Caco-2 (cell line): Measurements from ENCODE around the gene AGPAT3. TPM values are rescaled to one million over a fixed set of nuclear protein-coding genes. Genes with fewer than 3 reads are reported as not detected.

Experiments used
- Bru-seq: library from RNA; stranded (reverse); fragments of 400-500 nt; gene quantifications from one replicate; lab custom pipeline; 2021; lab: Mats Ljungman, UMichigan
- BruChase-seq, 2 experiments: library from RNA; stranded (reverse); fragments of 400-500 nt; gene quantifications; one replicate each; lab custom pipeline; 2021; lab: Mats Ljungman, UMichigan
- BruUV-seq: library from RNA; stranded (reverse); fragments of 400-500 nt; replicated peaks from 2 replicates; lab custom pipeline; 2021; lab: Mats Ljungman, UMichigan
- CTCF ChIA-PET: fragments of 300-600 bp; sonication (Branson Sonifier 250); formaldehyde crosslinking; loops from one replicate; lab custom pipeline; 2022; ENCODE audit warnings: antibody characterized with exemption; lab: Charles Lee
- POLR2A ChIA-PET: fragments of 300-600 bp; sonication (Branson Sonifier 250); formaldehyde crosslinking; loops from one replicate; lab custom pipeline; 2022; ENCODE audit warnings: antibody characterized with exemption; lab: Charles Lee
- DNase-seq, 2 experiments: peaks; one replicate each; pipeline versions ENCODE4 v3.0.0 to v3.0.0-alpha.2; 2020 to 2022
- H3K27me3 ChIP-seq: replicated peaks from 2 replicates; pipeline ENCODE4 v1.6.0; 2011; ENCODE audit warnings: low read length; ENCODE audit not compliant: control insufficient read depth, insufficient read depth
- H3K36me3 ChIP-seq: 2 replicates; pipeline ENCODE4 v1.5.1; 2011; ENCODE audit warnings: low read length; ENCODE audit not compliant: control insufficient read depth, insufficient read depth
- H3K4me1 ChIP-seq: fragments of 250-450 bp; sonication (Bioruptor Pico); 2 replicates; pipeline ENCODE4 v1.5.1; 2020; ENCODE audit warnings: mild to moderate bottlenecking
- H3K4me3 ChIP-seq: 2 replicates; pipeline ENCODE4 v1.5.1; 2011; ENCODE audit warnings: low read depth, mild to moderate bottlenecking, control low read depth, low read length
- H3K9me3 ChIP-seq: fragments of 250-450 bp; sonication (Bioruptor Pico); 2 replicates; pipeline ENCODE4 v1.5.1; 2020; ENCODE audit warnings: mild to moderate bottlenecking, moderate library complexity
- H3K27ac Mint-ChIP-seq: one replicate; pipeline ENCODE4 v1.8.0; 2022; ENCODE audit warnings: mixed read lengths; ENCODE audit not compliant: unreplicated experiment
- H3K27me3 Mint-ChIP-seq: one replicate; pipeline ENCODE4 v1.8.0; 2022; ENCODE audit warnings: mixed read lengths; ENCODE audit not compliant: insufficient read depth, unreplicated experiment
- H3K36me3 Mint-ChIP-seq: one replicate; pipeline ENCODE4 v1.8.0; 2022; ENCODE audit warnings: mild to moderate bottlenecking, mixed read lengths; ENCODE audit not compliant: insufficient read depth, unreplicated experiment
- H3K4me1 Mint-ChIP-seq: one replicate; pipeline ENCODE4 v1.8.0; 2022; ENCODE audit warnings: low read depth, mixed read lengths; ENCODE audit not compliant: unreplicated experiment
- H3K4me3 Mint-ChIP-seq: one replicate; pipeline ENCODE4 v1.8.0; 2022; ENCODE audit warnings: mild to moderate bottlenecking, moderate library complexity, mixed read lengths; ENCODE audit not compliant: unreplicated experiment
- H3K9me3 Mint-ChIP-seq: one replicate; pipeline ENCODE4 v1.8.0; 2022; ENCODE audit warnings: mixed read lengths; ENCODE audit not compliant: unreplicated experiment
- intact Hi-C: fragments of 100-400 bp; cut with micrococcal nuclease; formaldehyde crosslinking; loops from one replicate; pipeline ENCODE4 v1.10.0; 2022; ENCODE audit not compliant: unreplicated experiment
- long read RNA-seq: library from polyadenylated mRNA; stranded (forward); transcript quantifications from one replicate; pipeline ENCODE4 v2.0.0, GENCODE V29; 2022
- total RNA-seq: library from RNA; stranded (reverse); gene quantifications from 2 replicates; pipeline ENCODE4 v1.2.3, GENCODE V29; 2022
- TF ChIP-seq, protein P1 (sequence below), 2 experiments: fragments of 200-600 bp in 1 of 2; IDR thresholded peaks; 1 replicate in 1 of 2; 2 replicates in 1 of 2; pipeline versions ENCODE4 v1.5.1 to v1.8.0; 2011 to 2022; ENCODE audit warnings: antibody characterized with exemption in 1 of 2, control low read depth in 1 of 2, inconsistent platforms in 1 of 2, low read depth in 1 of 2, low read length in 1 of 2, mild to moderate bottlenecking in 1 of 2, moderate library complexity in 1 of 2; ENCODE audit not compliant: insufficient read depth in 1 of 2, severe bottlenecking in 1 of 2, unreplicated experiment in 1 of 2

AGPAT3 gene, protein sequence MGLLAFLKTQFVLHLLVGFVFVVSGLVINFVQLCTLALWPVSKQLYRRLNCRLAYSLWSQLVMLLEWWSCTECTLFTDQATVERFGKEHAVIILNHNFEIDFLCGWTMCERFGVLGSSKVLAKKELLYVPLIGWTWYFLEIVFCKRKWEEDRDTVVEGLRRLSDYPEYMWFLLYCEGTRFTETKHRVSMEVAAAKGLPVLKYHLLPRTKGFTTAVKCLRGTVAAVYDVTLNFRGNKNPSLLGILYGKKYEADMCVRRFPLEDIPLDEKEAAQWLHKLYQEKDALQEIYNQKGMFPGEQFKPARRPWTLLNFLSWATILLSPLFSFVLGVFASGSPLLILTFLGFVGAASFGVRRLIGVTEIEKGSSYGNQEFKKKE
- total RNA-seq (61.8 and 65.5 TPM in 2 replicates), Bru-seq, nascent RNA (percentile 66 among the genes with signal in this experiment), BruChase-seq, experiment 1, labeled RNA remaining after a 2-hour chase (percentile 69 among the genes with signal in this experiment), BruChase-seq, experiment 2, labeled RNA remaining after a 6-hour chase (percentile 77 among the genes with signal in this experiment)
- long read RNA-seq, full-length matches to known transcripts, result 22 of 76 reads
- long read RNA-seq, partial matches to known transcripts, result 17 of 76 reads
- long read RNA-seq, other reads (novel, unspliced or antisense), result 37 of 76 reads

DNA sequence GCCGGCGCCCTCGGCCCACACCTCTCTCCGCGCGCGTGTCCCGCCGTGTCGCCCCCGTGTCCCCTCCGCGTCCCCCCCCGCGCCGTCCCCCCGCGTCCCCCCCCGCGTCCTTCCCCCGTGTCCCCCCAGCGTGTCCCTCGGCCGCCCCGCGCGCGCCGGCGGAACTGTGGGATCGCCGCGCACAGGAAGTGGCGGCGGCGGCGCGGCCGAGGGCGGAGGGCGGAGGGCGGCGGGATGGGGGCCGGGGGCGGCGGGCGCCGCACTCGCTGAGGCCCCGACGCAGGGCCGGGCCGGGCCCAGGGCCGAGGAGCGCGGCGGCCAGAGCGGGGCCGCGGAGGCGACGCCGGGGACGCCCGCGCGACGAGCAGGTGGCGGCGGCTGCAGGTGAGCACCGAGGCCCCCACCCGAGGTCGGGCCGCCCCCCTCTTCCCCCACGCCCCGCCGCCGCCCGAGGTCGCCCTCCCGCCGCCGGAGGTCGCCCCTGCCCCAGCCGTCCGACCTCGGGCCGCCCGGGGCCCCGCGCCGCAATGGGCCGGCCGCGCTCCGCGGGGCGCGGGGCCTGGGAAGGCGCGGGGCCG is at the start of gene AGPAT3:
Gene AGPAT3 (plus strand): TSS at position 262 of the 578 bp plus-strand sequence. CDS start 94,459 bp downstream, outside the sequence.
- POLR2A ChIA-PET, result no interaction called here

DNA sequence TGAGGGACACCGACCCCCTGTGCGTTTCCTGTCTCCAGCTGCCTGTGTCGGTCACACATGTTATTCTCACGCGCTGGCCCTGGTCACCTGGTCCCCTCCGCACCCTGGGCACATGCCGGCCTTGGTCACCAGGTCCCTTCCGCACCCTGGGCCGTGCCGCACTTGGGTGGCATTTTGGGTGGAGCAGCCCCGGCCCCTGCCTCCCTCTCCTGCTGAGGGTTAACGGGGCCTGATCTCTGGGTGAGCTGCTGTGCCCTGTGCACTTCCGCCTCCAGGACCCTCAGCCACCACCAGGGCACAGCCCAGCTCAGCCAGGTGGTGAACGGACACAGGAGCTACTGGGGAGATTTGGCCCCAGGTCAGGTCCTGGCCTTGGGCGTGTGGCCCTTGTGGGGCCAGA is 49.0 kb upstream of the AGPAT3 start:
- intact Hi-C loops, result no loop called here
- DNase-seq, result no peak
- no peaks in the 10 kb centered on the region for H3K9me3 Mint-ChIP-seq
- Histone ChIP-seq H3K27me3 (no peaks in the 10 kb centered on the region), H3K4me3 (no peak overlapping the region), H3K4me1 (peaks cover 7% of the 10 kb centered on the region), H3K9me3 (no peaks in the 10 kb centered on the region), H3K36me3 (no peaks in the 10 kb centered on the region)
- ChIA-PET CTCF (interaction anchor here (1.2 kb wide), 1 partner anchor 159 kb away, joined by 3 read pairs; no protein-coding TSS in a partner anchor), POLR2A (interaction anchor here (0.7 kb wide), 1 partner anchor 19 kb away, joined by 3 read pairs; no protein-coding TSS in a partner anchor)
- H3K4me3 Mint-ChIP-seq, result no peak overlapping the region
- H3K36me3 Mint-ChIP-seq, result peaks cover 15% of the 10 kb centered on the region
- H3K4me1 Mint-ChIP-seq, result peaks cover 18% of the 10 kb centered on the region
- no peaks in the 10 kb centered on the region for H3K27me3 Mint-ChIP-seq
- H3K27ac Mint-ChIP-seq, result no peak overlapping the region
- BruUV-seq, result no TSS peak
- TF ChIP-seq, protein P1, sequence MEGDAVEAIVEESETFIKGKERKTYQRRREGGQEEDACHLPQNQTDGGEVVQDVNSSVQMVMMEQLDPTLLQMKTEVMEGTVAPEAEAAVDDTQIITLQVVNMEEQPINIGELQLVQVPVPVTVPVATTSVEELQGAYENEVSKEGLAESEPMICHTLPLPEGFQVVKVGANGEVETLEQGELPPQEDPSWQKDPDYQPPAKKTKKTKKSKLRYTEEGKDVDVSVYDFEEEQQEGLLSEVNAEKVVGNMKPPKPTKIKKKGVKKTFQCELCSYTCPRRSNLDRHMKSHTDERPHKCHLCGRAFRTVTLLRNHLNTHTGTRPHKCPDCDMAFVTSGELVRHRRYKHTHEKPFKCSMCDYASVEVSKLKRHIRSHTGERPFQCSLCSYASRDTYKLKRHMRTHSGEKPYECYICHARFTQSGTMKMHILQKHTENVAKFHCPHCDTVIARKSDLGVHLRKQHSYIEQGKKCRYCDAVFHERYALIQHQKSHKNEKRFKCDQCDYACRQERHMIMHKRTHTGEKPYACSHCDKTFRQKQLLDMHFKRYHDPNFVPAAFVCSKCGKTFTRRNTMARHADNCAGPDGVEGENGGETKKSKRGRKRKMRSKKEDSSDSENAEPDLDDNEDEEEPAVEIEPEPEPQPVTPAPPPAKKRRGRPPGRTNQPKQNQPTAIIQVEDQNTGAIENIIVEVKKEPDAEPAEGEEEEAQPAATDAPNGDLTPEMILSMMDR (IDR thresholded peaks at IDR 0.05; ENCODE audit: insufficient read depth in 1 of 2, low read depth in 1 of 2, low read length in 1 of 2, severe bottlenecking in 1 of 2, unreplicated experiment in 1 of 2), result no peak

More for the DNA sequence above, at the start of gene AGPAT3:
- TF ChIP-seq, protein P1 (IDR thresholded peaks at IDR 0.05; ENCODE audit: insufficient read depth in 1 of 2, low read depth in 1 of 2, low read length in 1 of 2, severe bottlenecking in 1 of 2, unreplicated experiment in 1 of 2), result no peak
- Histone ChIP-seq H3K4me1 (peaks cover 12% of the 10 kb centered on the region), H3K36me3 (no peaks in the 10 kb centered on the region), H3K4me3 (peak within 1 kb of the TSS; percentile 90), H3K27me3 (no peaks in the 10 kb centered on the region), H3K9me3 (no peaks in the 10 kb centered on the region)
- Mint-ChIP-seq H3K27ac (peak within 1 kb of the TSS; percentile 85), H3K4me3 (peak within 1 kb of the TSS; percentile 81), H3K9me3 (no peaks in the 10 kb centered on the region), H3K27me3 (no peaks in the 10 kb centered on the region), H3K4me1 (peaks cover 33% of the 10 kb centered on the region), H3K36me3 (peaks cover 15% of the 10 kb centered on the region)
- no TSS peak for BruUV-seq
- intact Hi-C loops, result loop anchor here (5.0 kb wide), 1 partner anchor 57 kb away; no protein-coding TSS in a partner anchor
- peak in 1 of 2 experiments; percentile 58 for DNase-seq
- CTCF ChIA-PET, result interaction anchor here (0.7 kb wide), 1 partner anchor 39 kb away, joined by 3 read pairs; no protein-coding TSS in a partner anchor

DNA sequence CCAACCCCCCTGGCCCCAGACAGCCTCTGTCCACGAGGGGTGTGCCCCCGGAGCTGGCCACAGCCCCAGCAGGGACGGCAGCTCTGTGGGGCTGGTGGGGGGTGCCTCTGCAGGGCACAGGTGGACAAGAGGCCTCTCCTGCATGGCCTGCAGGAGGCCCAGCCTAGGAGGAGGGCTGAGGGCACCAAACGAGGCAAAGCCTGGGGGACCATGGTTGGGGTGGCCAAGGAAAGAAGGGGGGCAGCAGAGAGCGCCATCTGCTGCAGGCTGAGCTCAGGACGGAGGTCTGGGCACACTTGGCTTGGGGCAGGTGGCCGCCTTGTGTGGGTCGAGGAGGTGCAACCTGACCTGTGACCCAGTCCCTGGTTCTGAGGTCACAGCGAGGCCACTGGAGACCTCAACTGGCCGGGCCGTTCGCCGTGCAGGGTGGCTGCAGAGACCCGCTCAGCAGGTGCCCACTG is 48.4 kb upstream of the AGPAT3 start:
- no peaks in the 10 kb centered on the region for H3K27me3 ChIP-seq
- H3K4me1 ChIP-seq, result peaks cover 4% of the 10 kb centered on the region; the same call in 1 of the 2 replicates
- no peak overlapping the region for H3K4me3 ChIP-seq
- TF ChIP-seq, protein P1 (IDR thresholded peaks at IDR 0.05; ENCODE audit: insufficient read depth in 1 of 2, low read depth in 1 of 2, low read length in 1 of 2, severe bottlenecking in 1 of 2, unreplicated experiment in 1 of 2), result no peak
- Mint-ChIP-seq H3K27ac (no peak overlapping the region), H3K36me3 (peaks cover 15% of the 10 kb centered on the region), H3K4me3 (no peak overlapping the region), H3K4me1 (peaks cover 17% of the 10 kb centered on the region), H3K27me3 (no peaks in the 10 kb centered on the region), H3K9me3 (no peaks in the 10 kb centered on the region)
- H3K9me3 ChIP-seq, result no peaks in the 10 kb centered on the region
- no peaks in the 10 kb centered on the region for H3K36me3 ChIP-seq
- intact Hi-C loops, result no loop called here
- DNase-seq, result no peak
- POLR2A ChIA-PET, result no interaction called here
- no TSS peak for BruUV-seq
- CTCF ChIA-PET, result interaction anchor here (1.2 kb wide), 1 partner anchor 159 kb away, joined by 3 read pairs; no protein-coding TSS in a partner anchor
